Caki2 (cell line): ENCODE results near the gene NF1. TPM values are rescaled to one million over a fixed set of nuclear protein-coding genes. Genes with fewer than 3 reads are reported as not detected.
"Not testable (repeated sequence)": the region's sequence is repeated elsewhere in the genome, so short reads cannot be mapped to it uniquely, and the experiment has no call there.

Source experiments
- DNase-seq: peaks from one replicate; pipeline ENCODE4 v3.0.0-alpha.2; 2015; ENCODE audit warnings: low read depth
- in situ Hi-C: cut with HindIII; loops from 2 replicates; pipeline ENCODE4 v1.10.0; 2016; ENCODE audit warnings: low sequenced_read_pairs, low pct_unique_long_range_greater_than_20kb, mixed read lengths
- total RNA-seq: library from RNA; depleted of rRNA; stranded (reverse); fragments of >200 nt; shearing (Covaris generic); gene quantifications from 2 replicates; pipeline ENCODE4 v1.2.3, GENCODE V29; 2014; ENCODE audit warnings: low replicate concordance; rRNA removed

The NF1 gene
- 12.0 and 15.5 TPM in 2 replicates for total RNA-seq

- DNase-seq = peak; percentile 95
- in situ Hi-C loops = no loop called here
These were observed at the start of gene NF1 for GRCh38 chr17:31094600-31095235. TSS of gene NF1 (plus strand) at chr17:31094977. CDS start at chr17:31095310, 333 bp downstream.

GRCh38 chr17:31046856-31047425 lies 47.8 kb upstream of the NF1 start:
- DNase-seq, in situ Hi-C loops: not testable (repeated sequence)

GRCh38 chr17:31048142-31048541 lies 46.6 kb upstream of the NF1 start:
- no peak for DNase-seq
- in situ Hi-C loops = no loop called here

GRCh38 chr17:31048780-31049179 lies 46.0 kb upstream of the NF1 start:
- in situ Hi-C loops = no loop called here
- no peak for DNase-seq

- in situ Hi-C loops = no loop called here
- DNase-seq = no peak
These were observed 43.8 kb upstream of the NF1 start for GRCh38 chr17:31050948-31051347.

GRCh38 chr17:31051506-31051905 lies 43.3 kb upstream of the NF1 start:
- in situ Hi-C loops = no loop called here
- DNase-seq = no peak

- in situ Hi-C loops = no loop called here
- peak; percentile 81 for DNase-seq
These were observed 42.4 kb upstream of the NF1 start for GRCh38 chr17:31052187-31052889.

- in situ Hi-C loops = no loop called here
These were observed 41.7 kb upstream of the NF1 start for GRCh38 chr17:31053071-31053470.

GRCh38 chr17:31054761-31055160 lies 40.0 kb upstream of the NF1 start:
- no peak for DNase-seq
- in situ Hi-C loops = no loop called here

More at GRCh38 chr17:31053071-31053470, 41.7 kb upstream of the NF1 start:
- no peak for DNase-seq

- in situ Hi-C loops = no loop called here
- no peak for DNase-seq
These were observed 35.8 kb upstream of the NF1 start for GRCh38 chr17:31058976-31059375.

- DNase-seq = no peak
- in situ Hi-C loops = no loop called here
These were observed 33.8 kb upstream of the NF1 start for GRCh38 chr17:31060791-31061550.

- no peak for DNase-seq
- in situ Hi-C loops = no loop called here
These were observed 33.1 kb upstream of the NF1 start for GRCh38 chr17:31061678-31062077.

GRCh38 chr17:31062346-31062745 lies 32.4 kb upstream of the NF1 start:
- in situ Hi-C loops = no loop called here
- DNase-seq = no peak

GRCh38 chr17:31064707-31065106 lies 30.1 kb upstream of the NF1 start:
- in situ Hi-C loops = no loop called here
- no peak for DNase-seq

- peak; percentile 53 for DNase-seq
- in situ Hi-C loops = no loop called here
These were observed 27.0 kb upstream of the NF1 start for GRCh38 chr17:31067691-31068184.

- in situ Hi-C loops = no loop called here
- DNase-seq = peak; percentile 22
These were observed 26.5 kb upstream of the NF1 start for GRCh38 chr17:31068291-31068690.

GRCh38 chr17:31072186-31072585 lies 22.6 kb upstream of the NF1 start:
- in situ Hi-C loops = no loop called here
- DNase-seq = no peak

- in situ Hi-C loops = no loop called here
- DNase-seq = no peak
These were observed 21.4 kb upstream of the NF1 start for GRCh38 chr17:31073411-31073810.
